ENCODE results near the gene MORC4.

GRCh38 chrX:106952538-106952937 is 47.5 kb downstream of the MORC4 start:
- TF ChIP-seq GATA2 (IDR thresholded peaks at IDR 0.05; ENCODE audit: low read depth, low read length) (no peak), GATA3 (IDR thresholded peaks at IDR 0.05; ENCODE audit: low read depth, low read length) (no peak)

All from SH-SY5Y (cell line).